ENCODE data around the gene TRIM45.

Gene TRIM45

DNA sequence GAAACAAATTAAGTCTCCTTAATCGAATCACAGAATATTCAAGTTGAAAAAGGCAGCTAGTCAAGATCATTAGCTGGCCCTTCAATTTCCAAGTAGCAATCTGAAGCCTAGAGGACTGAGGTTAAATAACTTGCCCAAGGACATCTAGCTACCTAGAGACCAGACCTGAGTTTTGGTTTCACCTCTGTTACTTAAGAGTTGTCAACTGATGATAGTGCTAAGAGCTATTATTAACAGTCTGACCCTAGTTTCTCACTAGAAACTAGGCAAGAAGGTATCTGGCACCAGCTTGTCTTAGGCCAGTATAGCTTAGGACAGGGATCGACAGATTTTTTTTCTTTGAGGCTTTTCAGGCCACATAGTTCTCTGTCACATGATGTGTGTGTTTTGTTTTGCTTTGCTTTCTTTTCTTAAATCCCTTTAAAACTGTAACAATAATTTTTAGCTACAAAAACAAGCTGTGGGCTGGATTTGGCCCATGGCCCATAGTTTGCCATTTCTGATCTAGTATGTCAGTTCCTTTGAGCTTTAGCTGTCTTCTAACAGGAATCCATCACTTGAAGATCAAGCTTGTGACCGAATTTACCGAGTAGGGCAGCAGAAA lies 23.2 kb downstream of the TRIM45 start:
- no peak for DNase-seq

DNA sequence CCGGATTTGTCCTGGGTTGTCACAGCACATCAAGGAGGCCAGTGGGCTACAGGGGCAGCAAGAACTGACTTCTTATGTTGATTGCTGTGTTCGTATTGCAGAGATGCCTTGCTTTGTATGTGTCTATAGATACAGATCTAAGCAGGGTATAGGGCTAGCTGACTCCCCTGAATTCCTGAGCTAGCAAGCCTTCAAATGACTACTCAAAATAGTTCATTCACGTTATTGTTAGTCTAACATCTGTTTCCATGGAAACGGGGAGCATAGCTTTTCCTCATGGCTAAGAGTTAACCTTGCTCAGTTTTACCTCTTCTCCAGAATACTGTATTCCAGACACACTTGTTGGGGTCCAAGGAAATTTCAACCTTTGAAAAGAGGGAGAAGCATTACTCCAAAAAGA lies 24.1 kb downstream of the TRIM45 start:
- no peak for DNase-seq

DNA sequence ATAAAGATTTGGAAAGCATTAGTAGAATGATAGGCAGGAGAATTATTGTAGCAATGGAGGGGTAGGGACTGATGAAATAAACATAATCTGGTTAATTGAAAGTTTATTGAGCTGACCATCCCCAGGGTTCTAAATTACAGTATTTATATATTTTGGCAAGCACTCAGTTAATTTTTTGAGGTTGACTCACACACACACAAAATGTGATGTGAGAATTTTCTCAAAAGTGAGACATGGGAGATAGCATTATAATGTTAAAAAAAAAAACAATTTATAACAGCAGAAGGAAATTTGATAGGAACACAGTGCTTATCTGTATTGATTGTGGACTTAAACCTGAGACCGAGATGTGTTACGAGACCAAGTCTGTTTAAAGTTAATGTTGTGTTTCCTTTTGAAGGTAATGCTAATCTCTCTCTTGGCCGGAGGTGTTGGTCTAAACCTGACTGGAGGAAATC lies 24.6 kb downstream of the TRIM45 start:
- no peak for DNase-seq

DNA sequence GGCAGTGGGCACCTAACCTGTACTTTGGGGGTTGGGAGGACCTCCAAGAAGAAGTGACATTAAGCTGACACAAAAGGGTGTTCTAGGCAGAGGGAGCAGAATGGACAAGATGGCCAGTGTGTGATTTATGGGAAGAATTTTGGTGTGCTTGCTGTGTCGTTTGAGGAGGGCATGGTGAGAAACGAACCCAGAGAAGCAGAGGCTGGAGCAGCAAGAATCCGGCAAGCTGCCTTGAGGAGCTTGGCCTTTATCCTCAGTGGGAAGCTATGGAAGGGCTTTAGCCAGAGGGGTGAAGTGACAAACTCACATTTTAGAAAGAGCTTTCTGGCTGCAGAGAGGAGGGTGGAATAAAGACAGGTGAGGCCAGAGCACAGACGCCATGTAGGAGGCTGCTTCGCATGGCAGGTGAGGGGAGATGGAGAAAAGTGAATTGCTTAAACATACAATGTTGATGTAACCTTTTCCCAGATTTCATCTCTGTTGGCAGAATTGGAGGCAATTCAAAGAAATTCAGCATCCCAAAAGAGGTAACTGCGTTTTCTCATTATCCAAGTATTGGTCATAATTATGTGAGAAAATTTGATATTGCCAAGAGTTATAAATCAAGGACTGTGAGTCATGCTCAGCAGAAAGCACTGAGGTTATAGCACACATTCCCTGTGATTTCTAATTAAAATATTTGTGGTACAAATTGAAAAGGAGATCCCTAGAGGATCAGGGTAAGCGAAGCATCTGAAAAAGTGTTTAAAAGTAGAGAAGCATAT lies 26.5 kb downstream of the TRIM45 start:
- no peak for DNase-seq

DNA sequence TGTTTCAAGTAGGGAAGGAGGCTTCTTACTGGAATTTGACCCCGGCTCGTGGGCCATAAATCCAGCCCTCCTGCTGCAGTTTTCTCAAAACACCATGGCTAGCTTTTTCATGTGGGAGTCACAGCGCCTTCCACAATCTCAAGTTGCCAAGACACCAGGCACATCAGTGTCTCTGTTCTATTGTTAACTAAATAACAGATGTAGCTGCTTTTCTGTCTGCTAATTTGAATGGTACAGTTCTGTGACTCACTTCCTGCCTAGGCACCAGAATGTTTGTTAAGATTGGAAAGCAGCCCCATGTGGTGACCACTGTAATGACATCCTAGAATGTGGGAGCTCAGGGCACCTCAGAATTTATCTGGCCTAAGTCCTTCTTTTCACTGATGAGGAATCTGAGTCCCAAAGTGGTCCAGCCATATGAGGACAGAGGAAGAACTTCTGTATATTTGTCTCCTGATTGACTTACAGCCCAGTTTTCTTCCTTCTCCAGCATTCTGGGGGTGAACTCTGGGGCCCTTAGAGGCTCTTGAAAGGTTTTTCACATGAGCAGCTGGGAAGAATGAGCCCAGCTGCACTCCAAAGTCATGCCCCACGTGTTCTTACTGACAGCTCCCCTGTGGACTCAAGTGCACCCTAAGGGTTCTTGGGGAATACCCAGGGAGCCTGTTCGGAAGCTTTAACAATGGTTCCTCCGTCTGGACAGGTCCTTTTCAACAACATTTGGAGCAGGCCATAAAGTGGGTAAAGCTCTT lies 27.5 kb downstream of the TRIM45 start:
- DNase-seq = no peak

DNA sequence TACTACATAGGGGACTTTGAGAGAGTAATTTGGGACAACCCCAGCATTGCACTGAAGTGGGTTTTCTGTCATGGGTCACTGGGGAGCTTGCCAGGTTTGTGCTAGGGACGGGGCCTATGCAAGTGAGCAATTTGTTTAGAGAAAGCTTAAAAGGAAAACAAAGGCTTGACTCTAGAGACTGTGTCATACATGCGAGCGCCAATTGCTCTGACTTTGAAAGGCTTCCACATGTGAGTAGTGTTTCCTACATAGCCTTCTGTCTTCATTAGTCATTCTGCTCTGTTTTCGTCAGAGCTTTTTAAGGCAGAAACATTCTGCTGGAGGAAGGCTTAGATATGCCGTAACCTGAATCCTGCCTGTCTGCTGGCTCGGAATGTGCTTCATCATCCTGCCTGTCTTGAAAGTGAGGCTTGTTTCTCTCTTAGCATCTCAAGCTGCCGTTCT lies 28.4 kb downstream of the TRIM45 start:
- DNase-seq = no peak

DNA sequence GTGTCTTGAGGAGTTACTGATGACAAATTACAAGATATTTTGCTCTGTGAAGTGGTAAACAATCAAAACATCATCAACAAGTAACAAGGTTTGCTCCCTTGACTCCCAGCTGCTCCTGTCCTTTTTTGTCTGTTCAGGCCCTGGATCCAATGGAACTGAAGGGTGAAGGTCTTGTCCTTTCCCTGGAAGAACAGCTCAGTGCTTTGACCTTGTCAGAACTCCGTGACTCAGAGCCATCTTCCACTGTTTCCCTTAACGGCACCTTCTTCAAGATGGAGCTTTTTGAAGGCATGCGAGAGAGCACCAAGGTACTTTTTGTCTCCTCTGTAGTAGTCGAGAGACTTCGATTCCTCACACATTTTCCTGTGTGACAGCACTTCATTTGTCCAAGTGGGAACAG lies 29.0 kb downstream of the TRIM45 start:
- DNase-seq = no peak

DNA sequence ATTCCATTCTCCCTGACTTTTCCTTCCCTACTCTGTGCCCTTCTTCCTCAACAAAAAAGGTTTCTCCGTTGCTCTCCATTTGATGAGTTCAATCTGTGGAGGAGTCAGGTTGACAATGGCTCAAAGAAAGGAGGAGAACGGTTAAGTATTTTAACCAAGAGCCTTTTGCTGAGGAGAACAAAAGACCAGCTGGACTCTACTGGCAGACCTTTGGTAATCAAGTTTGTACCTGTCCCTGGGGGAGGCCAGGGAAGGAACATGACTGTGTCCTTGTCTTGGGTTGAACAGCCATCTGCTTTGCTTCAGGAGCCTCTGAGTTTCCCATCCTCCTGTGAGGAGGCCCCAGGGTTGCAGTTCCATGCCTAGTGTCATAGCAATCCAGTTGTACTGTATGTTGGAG lies 31.6 kb downstream of the TRIM45 start:
- DNase-seq = no peak

DNA sequence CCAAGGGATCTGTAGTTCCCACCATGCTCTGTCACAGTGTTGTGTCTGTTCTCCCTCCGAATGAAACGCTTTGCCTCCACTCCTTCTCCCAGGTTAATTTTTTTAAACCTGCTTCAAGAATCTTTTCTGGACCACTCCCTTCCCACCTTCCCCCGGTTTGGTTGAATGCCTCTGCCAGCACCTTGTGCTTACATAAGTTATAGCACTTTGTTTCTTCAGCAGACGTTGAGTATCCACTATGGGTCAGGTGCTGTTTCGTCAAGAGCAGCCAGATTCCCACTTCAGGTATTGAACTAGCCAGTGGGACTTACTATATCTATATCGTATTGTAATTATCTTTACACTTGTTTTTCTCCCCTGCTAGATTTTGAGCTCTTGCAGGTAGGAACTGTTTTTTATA lies 33.9 kb downstream of the TRIM45 start:
- no peak for DNase-seq

DNA sequence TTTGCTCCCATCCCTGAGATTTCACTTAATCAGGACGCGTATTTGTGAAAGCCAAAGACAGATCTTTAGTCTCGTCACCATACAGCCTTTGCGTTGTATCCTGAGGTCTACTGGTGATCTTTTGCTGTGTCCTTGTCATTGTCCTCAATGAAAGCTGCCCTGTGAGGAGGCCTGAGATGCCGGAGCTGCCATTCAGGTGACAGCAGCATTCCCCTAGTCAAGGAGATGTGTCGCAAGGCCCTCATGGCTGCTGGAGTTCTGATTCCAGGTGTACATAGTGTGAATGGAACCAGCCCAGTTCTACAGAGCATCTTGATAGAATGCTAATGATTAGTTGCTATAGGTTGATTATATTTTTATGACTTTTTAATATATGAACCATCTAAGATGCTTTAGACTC lies 37.3 kb downstream of the TRIM45 start:
- no peak for DNase-seq

DNA sequence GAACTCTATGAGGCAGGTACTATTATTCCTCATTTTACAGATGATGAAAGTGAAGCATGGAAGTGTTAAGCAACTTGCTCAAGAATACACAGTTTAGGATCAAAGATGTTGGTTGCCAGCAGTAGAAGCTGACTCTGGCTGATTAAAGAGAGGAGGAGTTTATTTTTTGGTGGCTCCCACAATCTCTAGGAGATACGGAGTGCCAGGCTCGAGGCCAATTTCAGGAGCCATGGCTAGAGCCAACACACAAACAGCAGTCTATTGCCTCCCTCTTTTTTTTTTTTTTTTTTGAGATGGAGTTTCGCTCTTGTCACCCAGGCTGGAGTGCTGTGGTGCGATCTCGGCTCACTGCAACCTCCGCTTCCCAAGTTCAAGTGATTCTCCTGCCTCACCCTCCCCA lies 41.8 kb downstream of the TRIM45 start:
- no peak for DNase-seq

DNA sequence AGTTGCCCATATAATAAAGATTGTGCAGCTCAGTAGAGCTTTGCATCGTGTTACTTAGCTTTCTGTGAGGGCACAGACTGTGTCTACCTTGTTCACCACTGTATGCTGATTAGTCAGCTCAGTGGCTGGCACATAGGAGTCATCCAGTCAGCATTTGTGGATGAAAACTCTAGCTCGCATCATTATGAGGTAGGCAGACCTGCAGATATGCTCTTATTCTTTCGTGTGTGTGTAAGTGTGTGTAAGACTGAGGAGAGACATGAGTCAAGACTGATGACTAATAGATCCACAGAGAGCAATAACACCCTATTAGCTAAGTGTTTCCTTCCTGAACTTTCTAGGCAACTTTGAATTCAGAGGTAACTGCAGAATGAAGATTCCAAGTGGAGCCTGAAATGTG lies 44.3 kb downstream of the TRIM45 start:
- DNase-seq = no peak

DNA sequence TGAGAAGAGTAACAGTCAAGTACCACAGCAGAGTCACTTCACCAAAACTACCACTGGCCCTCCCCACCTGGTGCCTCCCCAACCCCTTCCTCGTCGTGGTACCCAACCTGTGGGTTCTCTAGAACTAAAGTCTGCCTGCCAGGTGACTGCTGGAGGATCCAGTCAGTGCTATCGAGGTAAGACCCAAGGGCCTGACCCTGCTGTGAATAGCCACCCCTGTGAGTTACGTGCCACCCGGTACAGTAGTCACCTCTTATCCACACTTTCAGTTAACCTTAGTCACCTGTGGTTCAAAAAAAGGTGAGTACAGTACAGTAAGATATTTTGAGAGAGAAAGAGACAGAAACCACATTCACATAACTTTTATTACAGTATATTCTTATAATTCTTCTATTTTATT lies 44.9 kb downstream of the TRIM45 start:
- no peak for DNase-seq

DNA sequence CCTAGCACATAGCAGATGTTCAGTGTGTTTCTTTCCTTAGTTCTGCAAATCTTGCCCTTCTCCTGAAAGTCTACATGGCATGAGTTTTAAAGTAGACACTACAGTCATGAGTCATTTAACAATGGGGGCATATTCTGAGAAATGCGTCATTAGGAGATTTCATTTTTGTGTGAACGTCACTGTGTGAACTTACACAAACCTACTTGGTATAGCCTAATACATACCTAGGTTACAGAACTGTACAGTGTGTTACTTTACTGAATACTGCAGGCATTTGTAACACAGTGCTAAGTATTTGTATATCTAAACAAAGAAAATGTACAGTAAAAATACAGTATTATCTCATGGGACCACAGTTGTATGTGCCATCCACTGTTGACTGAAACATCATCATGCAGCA lies 51.4 kb downstream of the TRIM45 start:
- no peak for DNase-seq

DNA sequence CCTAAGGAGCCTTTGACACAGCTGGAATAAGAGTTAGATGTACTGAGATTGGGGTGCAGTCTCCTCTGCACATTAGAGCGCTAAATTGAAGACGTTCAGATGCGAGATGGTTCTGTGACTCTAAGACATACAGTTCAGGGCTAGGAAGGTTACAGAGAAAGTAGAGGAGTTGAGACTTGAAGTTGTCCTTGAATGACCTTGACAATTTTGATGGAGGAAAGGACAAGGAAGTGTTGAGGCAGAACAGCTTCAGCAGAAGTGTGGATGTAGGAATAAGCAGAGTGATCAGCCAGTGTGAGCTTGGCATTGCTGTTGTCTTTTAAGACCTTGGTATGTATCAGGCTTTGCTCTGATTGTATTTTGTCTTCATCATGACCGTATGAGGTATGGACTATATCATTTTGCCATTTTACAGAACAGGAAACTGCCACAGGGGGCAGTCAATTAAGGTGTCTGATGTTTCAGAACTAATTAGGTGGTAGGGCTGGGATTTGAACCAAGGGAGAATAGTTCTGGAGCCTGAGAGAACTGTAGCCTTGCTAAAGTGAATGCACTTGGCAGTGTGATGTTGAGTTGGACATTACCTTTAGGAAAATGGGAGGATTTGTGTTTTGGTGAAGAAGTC lies 52.2 kb downstream of the TRIM45 start:
- DNase-seq = no peak

DNA sequence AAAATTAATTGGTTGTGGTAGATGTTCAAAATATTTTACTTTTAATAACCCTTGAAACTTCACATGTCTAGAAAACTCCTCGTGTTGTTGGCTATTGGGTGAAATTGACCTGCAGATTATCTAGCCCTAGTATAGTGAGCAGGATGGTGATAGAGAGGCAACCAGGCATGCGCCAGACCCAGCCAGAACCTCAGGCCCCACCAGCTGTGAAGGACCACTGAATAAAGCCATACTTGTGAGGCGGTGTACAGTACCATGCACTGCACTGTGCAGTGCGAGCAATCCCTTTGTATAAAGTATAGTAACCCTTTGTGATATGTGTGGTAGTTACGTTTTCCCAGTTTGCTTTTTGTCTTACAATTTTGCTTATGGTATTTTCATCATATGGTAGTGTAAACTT lies 53.0 kb downstream of the TRIM45 start:
- DNase-seq = no peak

DNA sequence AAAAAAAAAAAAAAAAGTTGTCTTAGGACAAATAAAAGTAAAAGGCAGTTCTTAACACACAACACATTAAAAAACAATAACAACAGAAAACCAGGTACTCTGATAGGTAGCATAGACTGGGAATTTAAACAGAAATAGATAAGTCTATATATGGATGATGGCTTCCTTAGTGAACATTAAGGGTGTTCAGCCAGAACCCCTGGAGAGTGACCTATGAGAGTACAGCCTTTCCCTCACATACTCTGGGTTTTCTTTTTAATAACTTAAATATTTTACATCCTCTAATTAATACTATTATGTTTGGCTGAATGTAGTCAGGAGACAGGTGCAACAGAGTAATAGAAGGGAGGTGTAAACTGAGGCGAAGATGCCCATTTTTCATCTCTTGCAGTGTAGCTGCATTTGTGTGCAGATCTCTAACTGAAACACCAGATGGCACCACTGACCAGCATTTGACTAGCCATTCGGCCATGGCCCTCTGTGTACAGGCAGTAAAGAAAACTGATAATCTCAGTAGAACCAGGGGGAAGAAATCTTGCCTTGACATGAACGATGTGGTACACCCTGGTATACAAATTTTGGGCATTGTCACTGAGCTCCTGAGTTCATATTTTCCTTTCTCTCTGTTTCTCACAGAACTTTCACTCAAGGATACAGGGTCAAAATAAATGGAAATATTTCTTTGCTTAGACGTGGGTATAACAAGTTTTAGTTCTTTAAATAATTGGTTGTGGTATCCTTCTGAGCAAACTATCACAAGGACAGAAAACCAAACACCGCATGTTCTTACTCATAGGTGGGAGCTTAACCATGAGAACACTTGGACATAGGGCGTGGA lies 53.8 kb downstream of the TRIM45 start:
- DNase-seq = no peak

DNA sequence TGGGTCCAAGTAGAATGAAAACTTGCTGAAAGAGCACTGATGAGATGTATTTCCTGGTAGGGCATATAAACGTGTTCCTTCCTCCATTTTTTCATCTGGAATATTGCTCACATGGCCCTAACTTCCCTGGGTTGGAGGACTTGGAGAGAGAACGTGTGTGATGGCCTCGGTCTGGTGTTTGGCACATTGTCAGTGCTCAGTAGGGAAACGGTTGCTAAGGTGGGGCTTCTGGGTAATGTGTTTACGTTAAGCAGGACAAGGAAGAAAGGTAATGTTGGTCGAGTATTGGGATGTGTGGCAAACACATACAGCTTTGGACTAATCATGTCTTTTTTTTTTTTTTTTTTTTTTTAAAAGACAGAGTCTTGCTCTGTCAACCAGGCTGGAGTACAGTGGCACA lies 55.2 kb downstream of the TRIM45 start:
- no peak for DNase-seq

DNA sequence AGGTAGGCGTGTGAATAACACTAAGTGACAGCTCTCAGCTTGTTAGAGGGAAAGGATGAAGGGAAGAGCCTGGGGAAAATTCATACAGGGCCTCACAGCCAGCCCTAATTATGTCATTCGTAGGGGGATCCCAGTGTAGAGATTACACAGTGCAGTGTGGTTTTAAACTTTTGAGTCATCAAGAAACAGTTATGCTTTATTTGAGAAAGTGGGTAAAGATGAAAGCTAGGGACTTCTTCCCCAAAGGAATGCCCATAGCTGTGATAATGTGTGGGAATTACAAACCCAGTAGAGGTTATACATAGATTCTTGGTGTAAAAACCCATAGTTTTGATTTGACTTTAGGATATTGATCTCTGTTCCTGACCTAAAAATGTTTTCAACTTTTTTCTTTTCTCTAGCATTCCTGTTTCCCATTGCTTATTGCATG lies 59.5 kb downstream of the TRIM45 start:
- no peak for DNase-seq

Measured in SHP77 treated with DMSO at 0.1 percent for 48 hours (cell line).